ENCODE measurements around the gene SMPD2. TPM values are rescaled to one million over a fixed set of nuclear protein-coding genes. Genes with fewer than 3 reads are reported as not detected.

The SMPD2 gene
- total RNA-seq, 1 donor from 2014 or later: 19.7 TPM

DNA sequence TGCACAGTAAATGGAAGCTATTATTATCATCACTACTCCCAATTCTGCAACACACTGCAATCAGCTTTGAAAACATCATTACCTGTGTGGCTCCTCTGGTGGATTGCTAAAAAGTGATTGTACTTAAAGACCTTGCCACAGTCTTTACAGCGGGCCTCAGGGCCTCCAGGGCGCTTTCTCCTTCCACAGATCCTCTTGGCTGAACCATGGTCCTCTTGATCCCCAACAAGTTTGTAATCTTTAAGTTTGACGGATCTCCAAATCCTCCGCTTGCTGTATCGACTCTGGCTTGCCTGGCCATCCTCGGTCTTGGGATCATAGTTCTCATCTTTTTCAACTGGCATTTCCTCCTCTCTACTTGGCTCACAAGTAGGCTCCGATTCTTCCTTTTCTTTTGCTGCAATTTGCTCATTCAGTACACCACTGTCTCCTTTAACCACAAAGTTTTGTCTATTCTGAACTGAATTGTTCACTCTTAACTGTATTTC lies 40.5 kb downstream of the SMPD2 start:
- FAIRE-seq: no peak

DNA sequence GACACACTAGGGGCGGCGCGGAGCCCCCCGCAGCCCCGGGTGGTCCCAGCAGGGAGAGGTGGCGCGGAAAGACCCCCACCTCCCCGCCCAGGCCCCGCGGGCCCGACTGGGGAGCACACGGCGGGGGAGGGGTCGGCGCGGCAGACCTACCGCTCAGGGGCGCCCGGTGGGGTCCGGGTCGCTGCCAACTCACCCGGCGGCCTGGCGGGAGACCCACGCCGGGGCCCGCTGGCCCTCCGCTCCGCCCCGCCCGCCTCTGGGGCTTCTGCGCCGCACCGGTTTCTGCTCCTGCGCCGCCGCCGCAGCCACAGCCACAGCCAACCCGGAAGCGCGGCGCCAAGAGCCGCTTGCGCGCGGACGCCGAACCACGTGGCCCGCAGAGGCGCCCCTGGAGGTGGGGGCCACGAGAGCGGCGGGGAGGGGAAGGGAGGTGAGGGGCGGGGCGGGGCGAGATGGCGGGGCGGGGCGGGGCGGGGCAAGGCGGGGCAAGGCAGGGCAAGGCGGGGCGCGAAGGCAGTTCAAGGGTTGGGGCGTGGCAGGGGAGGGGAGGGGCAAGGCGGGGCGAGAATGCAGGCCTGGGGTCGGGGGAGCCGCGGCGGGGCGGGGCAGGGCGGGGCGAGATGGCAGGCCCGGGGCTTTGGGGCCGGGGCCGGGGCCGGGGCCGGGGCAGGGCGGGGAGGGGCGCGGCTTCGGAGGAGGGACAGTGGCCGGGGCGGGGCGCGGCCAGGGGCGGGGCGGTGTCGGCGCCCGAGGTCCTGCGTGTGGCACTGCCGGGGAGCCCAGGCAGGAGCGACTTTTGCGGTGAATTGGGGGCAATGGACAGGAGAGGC lies 42.6 kb downstream of the SMPD2 start, which contains the start of gene ZBTB24:
ZBTB24 (minus strand) TSS at position 315 of the 830 bp plus-strand sequence. CDS start 1,193 bp downstream, outside the sequence.
- no peak for FAIRE-seq
- peak within 1 kb of the TSS; percentile 62 for H3K4me3 ChIP-seq (ENCODE audit: low read depth, low read length)

More for the DNA sequence above, 40.5 kb downstream of the SMPD2 start:
- no peak overlapping the region for H3K4me3 ChIP-seq (ENCODE audit: low read depth, low read length)
- DNase-seq (ENCODE audit: low read depth): no peak
- H3K36me3 ChIP-seq (ENCODE audit: control insufficient read depth, insufficient read depth, low read length): peaks cover 9% of the 10 kb centered on the region
- TF ChIP-seq, protein P1, sequence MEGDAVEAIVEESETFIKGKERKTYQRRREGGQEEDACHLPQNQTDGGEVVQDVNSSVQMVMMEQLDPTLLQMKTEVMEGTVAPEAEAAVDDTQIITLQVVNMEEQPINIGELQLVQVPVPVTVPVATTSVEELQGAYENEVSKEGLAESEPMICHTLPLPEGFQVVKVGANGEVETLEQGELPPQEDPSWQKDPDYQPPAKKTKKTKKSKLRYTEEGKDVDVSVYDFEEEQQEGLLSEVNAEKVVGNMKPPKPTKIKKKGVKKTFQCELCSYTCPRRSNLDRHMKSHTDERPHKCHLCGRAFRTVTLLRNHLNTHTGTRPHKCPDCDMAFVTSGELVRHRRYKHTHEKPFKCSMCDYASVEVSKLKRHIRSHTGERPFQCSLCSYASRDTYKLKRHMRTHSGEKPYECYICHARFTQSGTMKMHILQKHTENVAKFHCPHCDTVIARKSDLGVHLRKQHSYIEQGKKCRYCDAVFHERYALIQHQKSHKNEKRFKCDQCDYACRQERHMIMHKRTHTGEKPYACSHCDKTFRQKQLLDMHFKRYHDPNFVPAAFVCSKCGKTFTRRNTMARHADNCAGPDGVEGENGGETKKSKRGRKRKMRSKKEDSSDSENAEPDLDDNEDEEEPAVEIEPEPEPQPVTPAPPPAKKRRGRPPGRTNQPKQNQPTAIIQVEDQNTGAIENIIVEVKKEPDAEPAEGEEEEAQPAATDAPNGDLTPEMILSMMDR (IDR thresholded peaks at IDR 0.05; ENCODE audit: insufficient read depth, low read length, severe bottlenecking): no peak
- no peaks in the 10 kb centered on the region for H3K27me3 ChIP-seq (ENCODE audit: control insufficient read depth, insufficient read depth, low read length)

GRCh38 chr6:109483735-109484057 lies 43.2 kb downstream of the SMPD2 start:
- H3K4me3 ChIP-seq (ENCODE audit: low read depth, low read length): peak overlapping the region; percentile 21
- peak; percentile 33 for DNase-seq (ENCODE audit: low read depth)
- H3K27me3 ChIP-seq (ENCODE audit: control insufficient read depth, insufficient read depth, low read length): no peaks in the 10 kb centered on the region
- TF ChIP-seq, protein P1 (IDR thresholded peaks at IDR 0.05; ENCODE audit: insufficient read depth, low read length, severe bottlenecking): no peak
- H3K36me3 ChIP-seq (ENCODE audit: control insufficient read depth, insufficient read depth, low read length): peaks cover 7% of the 10 kb centered on the region
- FAIRE-seq: no peak

More for the DNA sequence above, 42.6 kb downstream of the SMPD2 start, which contains the start of gene ZBTB24:
- peaks cover 7% of the 10 kb centered on the region for H3K36me3 ChIP-seq (ENCODE audit: control insufficient read depth, insufficient read depth, low read length)
- TF ChIP-seq, protein P1 (IDR thresholded peaks at IDR 0.05; ENCODE audit: insufficient read depth, low read length, severe bottlenecking): no peak
- peak; percentile 63 for DNase-seq (ENCODE audit: low read depth)
- no peaks in the 10 kb centered on the region for H3K27me3 ChIP-seq (ENCODE audit: control insufficient read depth, insufficient read depth, low read length)

GRCh38 chr6:109484122-109484521 lies 43.6 kb downstream of the SMPD2 start:
- FAIRE-seq (no peak), DNase-seq (ENCODE audit: low read depth) (no peak)
- Histone ChIP-seq H3K4me3 (ENCODE audit: low read depth, low read length) (no peak overlapping the region), H3K36me3 (ENCODE audit: control insufficient read depth, insufficient read depth, low read length) (peaks cover 7% of the 10 kb centered on the region), H3K27me3 (ENCODE audit: control insufficient read depth, insufficient read depth, low read length) (no peaks in the 10 kb centered on the region)
- TF ChIP-seq, protein P1 (IDR thresholded peaks at IDR 0.05; ENCODE audit: insufficient read depth, low read length, severe bottlenecking): no peak

DNA sequence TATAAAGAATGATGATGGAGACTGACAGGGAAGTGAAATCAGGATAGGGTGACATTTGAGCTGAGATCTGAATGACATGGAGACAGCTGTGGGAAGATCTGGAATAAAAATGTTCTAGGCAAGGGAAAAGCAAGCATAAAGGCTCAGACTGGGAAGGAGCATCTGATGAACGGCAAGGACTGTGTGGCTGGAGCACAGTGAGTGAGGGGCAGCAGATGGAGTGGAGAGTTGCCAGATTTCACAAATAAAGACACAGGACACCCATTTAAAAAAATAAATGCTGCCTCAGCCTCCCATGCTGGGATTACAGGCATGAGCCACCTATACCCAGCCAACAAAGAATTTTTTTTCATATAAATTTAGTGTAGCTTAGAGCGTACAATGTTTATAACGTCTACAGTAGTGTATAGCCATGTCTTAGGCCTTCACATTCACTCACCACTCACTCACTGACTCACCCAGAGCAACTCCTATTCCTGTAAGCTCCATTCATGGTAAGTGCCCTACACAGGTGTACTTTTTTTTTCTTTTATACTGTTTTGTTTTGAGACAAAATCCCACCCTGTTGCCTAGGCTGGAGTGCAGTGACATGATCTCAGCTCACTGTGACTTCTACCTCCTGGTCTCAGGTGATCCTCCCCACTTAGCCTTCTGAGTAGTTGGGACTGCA lies 44.9 kb downstream of the SMPD2 start:
- TF ChIP-seq, protein P1 (IDR thresholded peaks at IDR 0.05; ENCODE audit: insufficient read depth, low read length, severe bottlenecking): no peak
- FAIRE-seq: no peak
- H3K4me3 ChIP-seq (ENCODE audit: low read depth, low read length): no peak overlapping the region
- H3K27me3 ChIP-seq (ENCODE audit: control insufficient read depth, insufficient read depth, low read length): no peaks in the 10 kb centered on the region
- peak; percentile 61 for DNase-seq (ENCODE audit: low read depth)
- peaks cover 7% of the 10 kb centered on the region for H3K36me3 ChIP-seq (ENCODE audit: control insufficient read depth, insufficient read depth, low read length)
